Measurements from ENCODE around the gene PPP1CC.
"Not testable (repeated sequence)": the region's sequence is repeated elsewhere in the genome, so short reads cannot be mapped to it uniquely, and the experiment has no call there.

PPP1CC gene

GRCh38 chr12:110754101-110754793 is 11.6 kb upstream of the PPP1CC start:
- peak; percentile 83 for DNase-seq

- DNase-seq = no peak
Measured at GRCh38 chr12:110750784-110751461, 8.2 kb upstream of the PPP1CC start.

- DNase-seq = no peak
Measured at GRCh38 chr12:110746550-110746949, 3.9 kb upstream of the PPP1CC start.

DNA sequence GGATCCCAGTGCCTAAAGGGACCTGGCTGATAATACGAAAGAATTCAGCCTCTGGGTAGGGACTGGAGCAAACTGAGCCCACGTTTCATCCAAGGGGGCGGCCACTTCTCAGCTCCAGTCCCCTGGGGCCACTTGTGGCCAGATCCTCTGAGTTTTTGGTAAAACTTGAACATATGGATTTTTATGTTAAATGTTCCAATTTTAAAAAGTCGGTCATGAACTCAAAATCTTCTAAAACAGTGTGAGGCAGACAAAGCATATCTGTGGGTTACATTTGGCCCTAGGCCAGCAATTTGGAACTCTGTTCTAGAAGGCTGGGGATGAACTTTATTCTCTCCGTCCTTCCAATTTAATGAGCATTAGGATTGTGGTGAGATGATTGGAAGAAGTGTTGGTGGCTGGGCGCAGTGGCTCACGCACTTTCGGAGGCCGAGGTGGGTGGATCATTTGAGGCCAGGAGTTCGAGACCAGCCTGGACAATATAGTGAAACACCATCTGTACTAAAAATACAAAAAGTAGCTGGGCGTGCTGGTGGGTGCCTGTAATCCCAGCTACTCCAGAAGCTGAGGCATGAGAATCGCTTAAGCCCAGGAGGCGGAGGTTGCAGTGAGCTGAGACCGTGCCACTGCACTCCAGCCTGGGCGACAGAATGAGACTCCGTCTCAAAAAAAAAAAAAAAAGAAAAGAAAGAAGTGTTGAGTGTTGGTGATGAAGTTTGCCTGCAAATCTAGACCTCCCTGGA is 3.0 kb upstream of the PPP1CC start:
- DNase-seq = no peak

GRCh38 chr12:110744601-110745264 is 2.0 kb upstream of the PPP1CC start:
- no peak for DNase-seq

DNA sequence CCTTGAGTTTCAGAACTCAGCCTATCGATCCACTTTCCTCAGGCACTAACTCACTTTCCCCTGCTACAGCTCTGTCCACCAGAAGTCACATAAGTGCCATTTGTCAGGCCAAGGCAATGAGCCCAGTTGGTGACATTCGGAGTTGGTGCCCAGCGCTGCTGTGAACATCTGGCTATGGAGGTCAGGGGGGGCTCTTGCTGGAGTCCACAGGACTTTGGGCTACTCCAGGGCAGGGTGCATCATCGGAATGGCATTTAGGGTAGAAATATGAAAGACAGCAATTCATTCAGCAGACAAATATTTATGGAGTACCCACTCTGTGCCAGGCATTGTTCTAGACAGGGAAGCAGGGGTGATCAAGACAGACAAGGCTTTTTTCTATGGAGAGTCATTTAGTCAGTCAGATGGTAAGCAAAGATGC is 1.5 kb upstream of the PPP1CC start:
- no peak for DNase-seq

DNA sequence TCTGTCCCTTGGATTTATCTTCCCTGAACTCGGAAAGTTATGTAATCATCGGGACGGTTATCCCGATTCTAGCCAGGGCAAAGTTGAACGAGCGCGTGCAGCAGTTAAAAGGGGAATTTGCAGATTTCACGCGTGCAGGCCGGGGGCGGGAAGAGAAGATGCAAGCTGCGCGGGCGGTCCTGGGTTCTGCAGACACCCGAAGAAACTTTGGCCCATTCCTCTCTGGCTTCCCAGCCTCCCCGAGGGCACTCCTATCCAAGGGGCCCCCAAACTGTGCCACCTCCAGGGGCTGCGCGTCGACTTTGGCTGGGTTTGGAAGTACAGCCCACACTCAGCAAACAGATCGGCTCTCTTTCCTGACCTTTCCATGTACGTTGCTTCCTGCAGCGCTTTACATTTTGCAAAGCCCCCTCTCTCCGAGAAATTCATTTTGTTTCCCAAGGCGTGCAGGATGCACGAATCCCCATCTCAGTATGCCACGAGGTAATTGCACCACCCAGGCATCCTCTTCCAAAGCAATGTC is 941 bp upstream of the PPP1CC start:
- DNase-seq = no peak

GRCh38 chr12:110742096-110742717 is 484 bp downstream of the PPP1CC start:
- DNase-seq = no peak

DNA sequence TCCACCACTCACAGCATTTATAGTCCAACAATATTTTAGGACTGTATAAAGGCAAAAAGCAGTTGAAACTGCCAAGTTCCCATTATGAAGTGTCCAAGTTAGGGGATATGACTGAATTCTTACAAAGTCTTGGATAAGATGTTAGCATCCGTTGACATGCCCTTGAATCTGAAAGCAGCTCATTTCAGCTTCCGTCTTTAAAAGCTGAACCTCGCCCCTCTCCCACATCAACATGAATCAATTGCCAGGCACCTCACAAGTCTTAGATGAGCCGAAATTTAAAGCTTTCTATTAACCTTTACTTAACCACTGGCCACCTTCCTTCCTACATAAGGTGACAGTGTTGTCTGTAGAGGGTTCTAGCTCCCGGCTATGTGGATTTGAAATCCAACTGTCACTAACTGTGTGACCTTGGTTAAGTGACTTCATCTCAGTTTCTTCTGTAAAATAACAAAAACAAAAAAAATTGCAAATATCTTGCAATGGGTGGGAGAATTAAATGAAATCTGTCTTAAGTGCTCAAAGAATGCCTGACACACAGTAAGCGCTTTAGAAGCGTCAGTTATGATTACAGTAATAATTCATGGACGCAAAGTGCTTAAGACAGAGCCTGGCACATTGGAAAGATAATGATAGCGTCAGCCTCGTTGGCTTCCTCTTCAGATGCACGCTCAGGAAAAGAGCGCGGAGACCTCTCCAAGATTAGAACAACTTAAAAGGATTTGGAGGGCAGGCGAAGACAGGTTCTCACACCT is 1.2 kb downstream of the PPP1CC start:
- no peak for DNase-seq

DNA sequence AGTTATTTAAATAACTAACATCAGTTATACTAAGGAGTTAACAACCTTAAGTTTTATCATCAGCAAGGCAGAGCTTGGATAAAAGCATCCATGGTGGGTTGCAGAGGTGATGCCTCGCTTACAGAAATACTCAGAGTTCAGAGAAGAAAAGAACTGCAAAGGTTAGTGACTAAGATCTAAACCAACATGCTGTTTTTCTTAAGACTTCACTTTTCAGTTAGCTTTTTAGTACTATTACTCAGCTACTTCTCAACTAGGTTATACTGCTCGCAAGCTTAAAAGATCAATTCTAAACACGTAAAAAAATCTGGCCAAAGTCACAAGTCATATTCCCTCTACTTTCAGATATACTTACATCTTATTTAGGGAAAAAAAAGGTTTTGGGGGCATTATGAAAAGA is 2.8 kb downstream of the PPP1CC start:
- DNase-seq = no peak

GRCh38 chr12:110739488-110739887 is 3.2 kb downstream of the PPP1CC start:
- no peak for DNase-seq

GRCh38 chr12:110737532-110737931 is 5.2 kb downstream of the PPP1CC start:
- no peak for DNase-seq

DNA sequence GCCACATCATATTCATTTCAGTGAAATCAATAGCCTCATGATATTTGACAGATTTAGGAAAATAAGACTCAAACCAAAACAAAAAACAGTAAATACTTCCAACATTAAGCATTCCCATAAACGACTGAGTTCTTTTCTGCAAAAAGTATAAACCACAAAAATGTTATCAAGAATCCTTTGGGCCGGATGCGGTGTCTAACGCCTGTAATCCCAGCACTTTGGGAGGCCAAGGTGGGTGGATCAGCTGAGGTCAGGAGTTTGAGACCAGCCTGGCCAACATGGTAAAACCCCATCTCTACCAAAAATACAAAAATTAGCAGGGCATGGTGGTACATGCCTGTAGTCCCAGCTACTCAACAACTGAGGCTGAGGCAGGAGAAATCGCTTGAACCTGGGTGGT is 5.7 kb downstream of the PPP1CC start:
- DNase-seq = not testable (repeated sequence)

DNA sequence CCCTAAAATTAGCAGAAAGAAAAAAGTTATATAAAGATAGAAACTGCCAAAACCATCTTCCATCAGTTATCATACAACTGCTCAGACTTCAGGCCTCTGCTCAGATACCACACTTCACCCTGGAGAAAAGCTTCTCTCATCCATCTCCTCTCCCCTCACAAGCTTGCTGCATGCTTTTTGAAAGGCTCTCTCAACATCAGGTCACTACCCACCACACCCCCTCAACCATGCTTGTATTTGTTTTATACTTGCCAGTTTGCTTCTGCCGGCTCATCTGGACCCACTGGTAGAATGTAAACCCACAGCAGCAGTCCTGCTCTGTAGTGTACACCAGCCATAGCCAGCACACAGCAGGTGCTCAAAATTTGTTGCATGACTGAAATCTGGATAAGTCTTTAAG is 8.8 kb downstream of the PPP1CC start:
- DNase-seq = no peak

DNA sequence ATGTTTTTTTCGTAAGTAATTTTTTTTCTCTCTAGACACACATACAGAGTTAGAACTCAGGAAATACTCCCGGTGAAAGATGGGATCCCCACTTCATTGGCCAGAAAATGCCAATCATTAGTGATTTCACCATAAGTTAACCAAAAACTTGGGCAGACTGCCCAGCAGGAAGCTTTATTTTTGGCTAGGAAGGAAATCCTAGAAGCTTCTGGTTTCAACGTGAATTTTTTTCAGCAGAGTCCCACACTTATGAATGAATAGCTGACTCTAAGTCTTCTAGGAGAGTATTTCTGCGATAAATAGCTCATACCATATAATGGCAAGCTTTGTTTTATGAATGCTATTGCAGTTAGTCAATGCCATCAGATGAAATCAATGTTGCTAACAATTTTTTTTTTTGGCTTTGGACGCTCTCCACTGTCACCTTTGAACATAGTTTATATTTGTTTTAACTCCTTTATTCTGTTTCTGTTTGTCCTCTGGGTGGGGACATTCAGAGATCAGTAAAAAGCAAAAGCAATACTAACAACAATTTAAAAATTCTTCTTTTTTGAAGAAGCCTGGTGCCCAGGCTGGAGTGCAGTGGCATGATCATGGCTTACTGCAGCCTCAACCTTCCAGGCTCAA is 9.5 kb downstream of the PPP1CC start:
- no peak for DNase-seq

GRCh38 chr12:110732572-110732971 is 10.1 kb downstream of the PPP1CC start:
- DNase-seq = no peak

- no peak for DNase-seq
Measured at GRCh38 chr12:110731479-110731878, 11.2 kb downstream of the PPP1CC start.

DNA sequence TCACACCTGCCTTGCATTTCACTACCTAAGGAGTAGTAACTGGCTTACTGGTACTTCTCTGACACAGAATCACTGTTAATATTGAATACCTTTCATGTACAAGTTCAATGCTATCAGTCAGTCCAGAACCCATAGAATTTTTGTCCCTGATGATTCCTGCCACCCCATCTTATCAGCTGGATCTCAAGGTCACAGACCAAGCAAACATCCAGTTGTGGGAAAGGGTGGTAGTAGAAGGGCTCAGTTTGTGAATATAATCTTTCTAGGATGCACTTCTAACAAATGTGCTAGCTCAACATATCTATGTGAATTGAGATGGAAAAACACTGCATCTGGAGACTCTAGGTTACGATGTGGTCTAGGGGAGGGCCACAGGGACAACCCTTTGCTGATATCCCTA is 14.1 kb downstream of the PPP1CC start:
- no peak for DNase-seq

GRCh38 chr12:110726708-110727369 is 15.9 kb downstream of the PPP1CC start:
- no peak for DNase-seq

DNA sequence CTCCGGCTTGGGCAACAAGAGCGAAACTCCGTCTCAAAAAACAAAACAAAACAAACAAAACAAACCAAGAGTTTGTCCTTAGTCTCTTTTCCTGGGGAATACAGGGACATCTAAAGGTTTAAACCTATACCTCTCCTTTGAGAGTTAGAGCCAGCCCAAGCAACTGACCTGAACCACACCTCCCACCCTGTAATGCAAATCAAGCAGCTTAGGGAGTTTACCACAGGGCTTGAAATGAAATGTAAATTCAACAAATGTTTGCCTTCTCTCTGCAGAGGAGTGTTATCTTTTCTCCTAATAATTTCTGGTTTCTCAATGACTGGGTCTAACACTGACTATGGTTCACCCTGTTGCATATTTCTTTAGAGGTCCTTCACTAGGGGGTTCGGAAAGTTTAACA is 16.7 kb downstream of the PPP1CC start:
- no peak for DNase-seq

- DNase-seq = no peak
Measured at GRCh38 chr12:110725267-110725666, 17.4 kb downstream of the PPP1CC start.

Measured in NCI-H446 treated with DMSO at 0.1 percent for 48 hours (cell line).